ENCODE results near the gene EPS8L3. TPM values are rescaled to one million over a fixed set of nuclear protein-coding genes. Genes with fewer than 3 reads are reported as not detected.

Gene EPS8L3
- total RNA-seq, 1 experiment from 2014 or later: not detected

GRCh38 chr1:109777980-109778625, 14.4 kb upstream of the EPS8L3 start:
- Histone ChIP-seq H3K4me3 (ENCODE audit: low read depth in 2 of 2, low read length in 2 of 2) (no peak overlapping the region), H3K27ac (ENCODE audit: low read length) (peak overlapping the region; percentile 93), H3K36me3 (ENCODE audit: control insufficient read depth, insufficient read depth, low read length) (no peaks in the 10 kb centered on the region), H3K27me3 (ENCODE audit: control insufficient read depth, insufficient read depth, low read length) (no peaks in the 10 kb centered on the region), H3K9me3 (ENCODE audit: control insufficient read depth, insufficient read depth, low read depth, low read length) (no peaks in the 10 kb centered on the region), H3K4me1 (ENCODE audit: control insufficient read depth, insufficient read depth, low read length) (peaks cover 41% of the 10 kb centered on the region)
- ChIA-PET POLR2A (interaction anchor here (0.5 kb wide), 1 partner anchor 206 kb away, joined by 3 read pairs; the partner anchor contains the start of gene AHCYL1), CTCF (interaction anchor here (1.4 to 3.7 kb wide), 2 partner anchors 152 to 206 kb away, joined by 6 to 53 read pairs; partner anchors contain the start of gene AHCYL1)
- ATAC-seq: no peak
- in situ Hi-C loops (cut with HindIII; ENCODE audit: low pct_unique_long_range_greater_than_20kb, low sequenced_read_pairs): no loop called here
- BruUV-seq (replicated peaks): no TSS peak
- DNase-seq (ENCODE audit: low read depth, low spot score): no peak
- TF ChIP-seq, protein P1, sequence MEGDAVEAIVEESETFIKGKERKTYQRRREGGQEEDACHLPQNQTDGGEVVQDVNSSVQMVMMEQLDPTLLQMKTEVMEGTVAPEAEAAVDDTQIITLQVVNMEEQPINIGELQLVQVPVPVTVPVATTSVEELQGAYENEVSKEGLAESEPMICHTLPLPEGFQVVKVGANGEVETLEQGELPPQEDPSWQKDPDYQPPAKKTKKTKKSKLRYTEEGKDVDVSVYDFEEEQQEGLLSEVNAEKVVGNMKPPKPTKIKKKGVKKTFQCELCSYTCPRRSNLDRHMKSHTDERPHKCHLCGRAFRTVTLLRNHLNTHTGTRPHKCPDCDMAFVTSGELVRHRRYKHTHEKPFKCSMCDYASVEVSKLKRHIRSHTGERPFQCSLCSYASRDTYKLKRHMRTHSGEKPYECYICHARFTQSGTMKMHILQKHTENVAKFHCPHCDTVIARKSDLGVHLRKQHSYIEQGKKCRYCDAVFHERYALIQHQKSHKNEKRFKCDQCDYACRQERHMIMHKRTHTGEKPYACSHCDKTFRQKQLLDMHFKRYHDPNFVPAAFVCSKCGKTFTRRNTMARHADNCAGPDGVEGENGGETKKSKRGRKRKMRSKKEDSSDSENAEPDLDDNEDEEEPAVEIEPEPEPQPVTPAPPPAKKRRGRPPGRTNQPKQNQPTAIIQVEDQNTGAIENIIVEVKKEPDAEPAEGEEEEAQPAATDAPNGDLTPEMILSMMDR (IDR thresholded peaks at IDR 0.05): no peak
- TF ChIP-seq TCF7L2 (IDR thresholded peaks at IDR 0.05; ENCODE audit: low read depth, low read length) (no peak), SIN3A (IDR thresholded peaks at IDR 0.05; ENCODE audit: borderline replicate concordance, insufficient read depth, low read depth, low read length) (no peak), POLR2AphosphoS5 (IDR thresholded peaks at IDR 0.05; ENCODE audit: low read depth, low read length) (no peak)
- TF ChIP-seq, protein P2, sequence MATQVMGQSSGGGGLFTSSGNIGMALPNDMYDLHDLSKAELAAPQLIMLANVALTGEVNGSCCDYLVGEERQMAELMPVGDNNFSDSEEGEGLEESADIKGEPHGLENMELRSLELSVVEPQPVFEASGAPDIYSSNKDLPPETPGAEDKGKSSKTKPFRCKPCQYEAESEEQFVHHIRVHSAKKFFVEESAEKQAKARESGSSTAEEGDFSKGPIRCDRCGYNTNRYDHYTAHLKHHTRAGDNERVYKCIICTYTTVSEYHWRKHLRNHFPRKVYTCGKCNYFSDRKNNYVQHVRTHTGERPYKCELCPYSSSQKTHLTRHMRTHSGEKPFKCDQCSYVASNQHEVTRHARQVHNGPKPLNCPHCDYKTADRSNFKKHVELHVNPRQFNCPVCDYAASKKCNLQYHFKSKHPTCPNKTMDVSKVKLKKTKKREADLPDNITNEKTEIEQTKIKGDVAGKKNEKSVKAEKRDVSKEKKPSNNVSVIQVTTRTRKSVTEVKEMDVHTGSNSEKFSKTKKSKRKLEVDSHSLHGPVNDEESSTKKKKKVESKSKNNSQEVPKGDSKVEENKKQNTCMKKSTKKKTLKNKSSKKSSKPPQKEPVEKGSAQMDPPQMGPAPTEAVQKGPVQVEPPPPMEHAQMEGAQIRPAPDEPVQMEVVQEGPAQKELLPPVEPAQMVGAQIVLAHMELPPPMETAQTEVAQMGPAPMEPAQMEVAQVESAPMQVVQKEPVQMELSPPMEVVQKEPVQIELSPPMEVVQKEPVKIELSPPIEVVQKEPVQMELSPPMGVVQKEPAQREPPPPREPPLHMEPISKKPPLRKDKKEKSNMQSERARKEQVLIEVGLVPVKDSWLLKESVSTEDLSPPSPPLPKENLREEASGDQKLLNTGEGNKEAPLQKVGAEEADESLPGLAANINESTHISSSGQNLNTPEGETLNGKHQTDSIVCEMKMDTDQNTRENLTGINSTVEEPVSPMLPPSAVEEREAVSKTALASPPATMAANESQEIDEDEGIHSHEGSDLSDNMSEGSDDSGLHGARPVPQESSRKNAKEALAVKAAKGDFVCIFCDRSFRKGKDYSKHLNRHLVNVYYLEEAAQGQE (IDR thresholded peaks at IDR 0.05; ENCODE audit: insufficient read depth in 1 of 2, low read depth in 2 of 2, low read length in 1 of 2): no peak
- intact Hi-C loops (cut with micrococcal nuclease; ENCODE audit: unreplicated experiment): loop anchor here (5.0 kb wide), 1 partner anchor 134 kb away; the partner anchor contains the start of gene CSF1

DNA sequence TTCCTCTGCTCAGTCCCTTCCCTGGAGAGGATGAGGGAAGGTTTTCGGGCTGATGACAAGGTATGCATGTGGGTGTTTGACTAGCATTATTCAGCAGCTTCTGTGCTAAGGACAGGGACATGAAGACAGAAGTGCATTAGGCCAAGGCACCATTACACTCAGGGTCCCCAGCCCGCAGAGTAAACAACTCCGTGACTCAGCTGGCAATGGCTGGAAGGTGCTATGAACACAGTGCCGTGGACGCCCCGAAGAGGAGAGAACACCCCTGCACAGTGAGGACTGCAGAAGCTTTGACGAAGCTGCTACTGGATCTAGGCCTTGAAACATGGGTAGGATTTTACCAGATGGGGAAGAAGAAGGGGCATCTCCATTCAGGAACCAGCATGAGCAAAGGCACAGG, 13.7 kb upstream of the EPS8L3 start:
- CTCF ChIA-PET: interaction anchor here (0.8 to 3.7 kb wide), 7 partner anchors 12 to 207 kb away, joined by 3 to 53 read pairs (median 7); partner anchors contain the start of gene AHCYL1

More for the DNA sequence above, 13.7 kb upstream of the EPS8L3 start:
- Histone ChIP-seq H3K4me3 (ENCODE audit: low read depth in 2 of 2, low read length in 2 of 2) (no peak overlapping the region), H3K27me3 (ENCODE audit: control insufficient read depth, insufficient read depth, low read length) (no peaks in the 10 kb centered on the region), H3K36me3 (ENCODE audit: control insufficient read depth, insufficient read depth, low read length) (no peaks in the 10 kb centered on the region), H3K9me3 (ENCODE audit: control insufficient read depth, insufficient read depth, low read depth, low read length) (no peaks in the 10 kb centered on the region), H3K4me1 (ENCODE audit: control insufficient read depth, insufficient read depth, low read length) (peaks cover 34% of the 10 kb centered on the region), H3K27ac (ENCODE audit: low read length) (peak overlapping the region; percentile 93)
- POLR2A ChIA-PET: interaction anchor here (0.7 to 0.9 kb wide), 2 partner anchors 202 to 207 kb away, joined by 3 to 4 read pairs; partner anchors contain the start of gene AHCYL1
- in situ Hi-C loops (cut with HindIII; ENCODE audit: low pct_unique_long_range_greater_than_20kb, low sequenced_read_pairs) (no loop called here), intact Hi-C loops (cut with micrococcal nuclease; ENCODE audit: unreplicated experiment) (loop anchor here (5.0 kb wide), 1 partner anchor 135 kb away; the partner anchor contains the start of gene CSF1)
- TF ChIP-seq, protein P2 (IDR thresholded peaks at IDR 0.05; ENCODE audit: insufficient read depth in 1 of 2, low read depth in 2 of 2, low read length in 1 of 2): no peak
- no peak for TF ChIP-seq POLR2AphosphoS5 (IDR thresholded peaks at IDR 0.05; ENCODE audit: low read depth, low read length)
- DNase-seq (ENCODE audit: low read depth, low spot score) (no peak), ATAC-seq (peak; percentile 11; the same call in 1 of the 2 replicates)
- BruUV-seq (replicated peaks): no TSS peak
